Measurements from ENCODE around the gene PSTPIP2.
"Not testable (repeated sequence)": the region's sequence is repeated elsewhere in the genome, so short reads cannot be mapped to it uniquely, and the experiment has no call there.

Gene PSTPIP2

GRCh38 chr18:46035696-46036680 is 36.1 kb downstream of the PSTPIP2 start:
- DNase-seq, result no peak

GRCh38 chr18:46034230-46034629 is 37.8 kb downstream of the PSTPIP2 start:
- no peak for DNase-seq

- DNase-seq, result no peak
These were observed 40.3 kb downstream of the PSTPIP2 start for GRCh38 chr18:46031741-46032140.

- no peak for DNase-seq
These were observed 43.5 kb downstream of the PSTPIP2 start for GRCh38 chr18:46028536-46028891.

DNA sequence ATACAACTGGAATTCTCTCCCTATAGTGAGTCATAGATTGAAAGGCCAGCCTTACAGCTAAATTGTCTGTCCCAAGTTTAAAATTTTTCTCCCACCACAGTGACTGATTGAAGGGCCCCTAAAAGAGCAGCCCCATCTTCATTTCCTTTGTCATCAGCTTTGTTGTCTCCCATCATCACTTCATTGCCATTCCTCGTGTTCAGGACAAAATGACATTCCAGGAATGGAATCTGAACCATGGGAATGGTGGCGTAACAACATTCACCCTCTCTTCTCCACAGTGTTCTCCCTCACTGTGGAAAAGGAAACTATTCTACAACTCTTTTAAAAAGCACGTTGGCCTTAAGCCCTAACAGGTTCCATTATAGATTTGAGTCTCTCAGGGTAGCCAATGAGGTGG is 52.1 kb downstream of the PSTPIP2 start:
- DNase-seq, result no peak

DNA sequence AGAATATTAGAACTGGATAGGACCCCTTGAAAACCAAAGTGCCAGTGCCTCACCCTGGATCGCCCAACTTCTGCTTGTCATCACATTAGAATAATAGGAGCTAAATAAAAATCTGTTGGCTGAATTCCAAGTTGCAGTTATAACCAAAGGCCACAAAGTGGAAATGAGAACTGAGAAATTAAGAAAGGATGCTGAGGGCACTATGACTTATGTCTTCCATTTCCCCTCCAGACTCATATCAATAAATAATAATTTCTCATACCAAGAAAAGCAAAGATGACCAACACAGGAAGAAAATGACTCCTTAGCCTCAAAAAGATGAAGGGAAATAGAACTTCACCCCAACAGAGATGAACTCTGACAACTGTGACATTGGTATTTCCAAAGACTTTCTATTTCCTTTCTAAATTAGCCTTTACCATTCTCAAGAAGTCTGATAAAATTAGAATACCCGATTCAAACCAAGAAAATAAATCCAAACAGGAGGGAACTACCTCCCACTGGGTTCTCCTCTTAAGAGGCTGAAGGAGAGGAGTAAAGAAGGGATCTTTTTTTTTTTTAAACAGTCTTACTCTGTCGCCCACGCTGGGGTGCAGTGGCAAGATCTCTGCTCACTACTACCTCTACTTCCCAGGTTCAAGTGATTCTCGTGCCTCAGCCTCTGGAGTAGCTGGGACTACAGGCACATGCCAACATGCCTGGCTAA is 58.4 kb downstream of the PSTPIP2 start:
- no peak for DNase-seq

GRCh38 chr18:46010676-46011075 is 61.4 kb downstream of the PSTPIP2 start:
- DNase-seq, result no peak

- no peak for DNase-seq
These were observed 62.0 kb downstream of the PSTPIP2 start for GRCh38 chr18:46010050-46010449.

DNA sequence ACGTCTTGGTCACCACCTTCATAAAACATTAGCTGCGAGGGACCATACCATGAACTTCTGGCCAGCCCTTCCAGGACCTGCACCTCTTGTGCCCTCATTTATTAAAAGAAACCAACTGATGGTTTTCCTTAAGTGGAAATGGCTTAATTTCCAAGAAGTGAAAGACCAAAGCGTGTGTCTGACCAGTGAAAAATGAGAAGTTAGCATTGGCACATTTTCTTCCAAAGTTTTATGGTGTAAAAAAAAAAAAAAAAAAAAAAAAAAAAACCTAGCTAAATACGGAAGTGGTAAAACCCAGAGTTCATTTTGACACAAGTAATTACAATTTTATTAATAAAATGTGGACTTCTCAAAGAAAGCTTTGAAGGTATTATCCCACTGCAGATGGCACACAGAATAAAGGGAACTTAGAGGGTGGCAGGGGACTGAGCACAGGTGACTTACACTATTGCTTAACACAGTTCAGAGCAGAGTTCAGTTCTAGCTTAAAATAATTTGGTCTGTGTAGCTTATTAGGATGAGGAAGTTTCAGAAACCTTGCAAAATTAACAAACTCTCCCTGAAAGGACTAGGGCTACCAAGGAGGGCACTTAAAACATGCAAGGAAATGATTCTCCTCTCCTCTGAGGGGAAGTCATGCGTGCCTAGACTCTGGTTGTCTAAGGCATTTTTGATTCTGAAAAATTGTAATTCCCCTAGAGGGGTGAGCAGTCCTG is 62.8 kb downstream of the PSTPIP2 start:
- DNase-seq, result no peak

DNA sequence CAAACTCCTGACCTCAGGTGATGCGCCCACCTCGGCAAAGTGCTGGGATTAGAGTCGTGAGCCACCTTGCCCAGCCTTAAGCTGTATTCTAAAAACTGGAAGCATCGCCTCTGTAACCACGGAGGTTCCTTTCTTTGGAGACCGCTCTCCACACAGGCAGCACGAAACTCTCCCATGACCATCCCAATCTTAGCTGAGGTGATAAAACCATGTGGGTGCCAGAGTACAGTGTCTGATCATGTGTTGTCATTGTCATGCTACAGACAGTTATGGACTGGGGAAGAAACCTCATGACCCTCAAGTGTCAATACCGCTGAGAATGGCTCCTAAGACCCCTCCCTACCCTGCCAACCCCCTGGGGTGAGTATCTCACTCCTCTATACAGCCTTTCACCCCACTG is 63.5 kb downstream of the PSTPIP2 start:
- no peak for DNase-seq

- DNase-seq, result no peak
These were observed 64.9 kb downstream of the PSTPIP2 start for GRCh38 chr18:46007165-46007564.

DNA sequence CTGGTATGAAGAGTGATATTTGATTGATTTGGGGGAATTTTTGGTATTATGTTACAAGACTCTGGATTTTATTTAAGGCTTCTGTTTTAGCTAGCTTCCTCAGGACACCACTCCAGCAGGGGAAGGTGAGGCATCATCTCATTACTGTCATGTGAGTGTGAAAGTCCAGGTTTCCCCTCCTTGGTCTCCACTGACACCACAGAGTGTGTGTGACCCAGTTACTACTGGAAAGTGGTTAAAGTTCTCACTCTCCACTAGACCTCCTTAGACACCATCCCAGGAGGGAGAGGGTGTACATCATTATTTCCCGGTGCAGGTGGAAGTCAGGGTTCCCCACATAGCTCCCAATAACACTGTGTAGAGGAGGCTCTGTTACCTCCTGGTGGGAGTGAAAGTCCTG is 69.1 kb downstream of the PSTPIP2 start:
- no peak for DNase-seq

GRCh38 chr18:46001892-46002291 is 70.2 kb downstream of the PSTPIP2 start:
- DNase-seq, result no peak

GRCh38 chr18:46001074-46001473 is 71.0 kb downstream of the PSTPIP2 start:
- no peak for DNase-seq

DNA sequence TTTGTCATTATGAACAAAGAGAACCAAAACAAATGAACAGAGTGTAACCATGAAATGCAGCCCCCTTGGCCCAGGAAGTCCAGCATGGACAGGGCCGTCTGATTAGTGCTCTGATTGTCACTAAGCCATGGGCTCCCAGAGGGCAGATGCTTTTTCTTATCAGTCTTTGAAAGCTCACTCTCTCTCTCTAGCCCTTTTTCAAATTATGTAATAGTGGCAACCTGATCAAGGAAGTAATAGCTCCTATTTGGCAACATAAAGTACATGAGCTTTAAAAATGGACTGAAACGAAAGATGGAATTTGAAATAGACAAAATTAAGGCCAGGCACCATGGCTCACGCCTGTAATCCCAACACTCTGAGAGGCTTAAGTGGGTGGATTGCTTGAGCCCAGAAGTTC is 72.5 kb downstream of the PSTPIP2 start:
- DNase-seq, result no peak

- no peak for DNase-seq
These were observed 73.8 kb downstream of the PSTPIP2 start for GRCh38 chr18:45998244-45998643.

GRCh38 chr18:45997700-45998151 is 74.3 kb downstream of the PSTPIP2 start:
- no peak for DNase-seq

DNA sequence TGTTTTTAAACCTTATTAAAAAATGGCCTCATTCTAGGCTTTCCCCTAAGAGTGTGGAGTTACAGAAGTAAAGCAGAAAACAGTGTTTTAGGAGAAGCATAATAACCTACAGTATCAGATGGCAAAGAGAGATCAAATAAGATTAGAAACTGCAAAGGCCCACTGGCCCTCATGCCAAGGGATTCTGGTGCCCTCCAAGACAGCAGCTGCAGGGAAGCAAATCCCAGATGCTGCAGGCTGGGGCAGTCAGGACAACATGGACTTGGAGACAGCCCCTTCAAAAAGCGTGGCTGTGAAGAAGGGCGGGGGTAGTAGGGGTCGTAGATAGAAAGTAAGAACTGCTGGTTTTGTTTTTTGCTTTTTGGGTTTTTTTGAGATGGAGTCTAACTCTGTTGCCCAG is 76.6 kb downstream of the PSTPIP2 start:
- DNase-seq, result no peak

DNA sequence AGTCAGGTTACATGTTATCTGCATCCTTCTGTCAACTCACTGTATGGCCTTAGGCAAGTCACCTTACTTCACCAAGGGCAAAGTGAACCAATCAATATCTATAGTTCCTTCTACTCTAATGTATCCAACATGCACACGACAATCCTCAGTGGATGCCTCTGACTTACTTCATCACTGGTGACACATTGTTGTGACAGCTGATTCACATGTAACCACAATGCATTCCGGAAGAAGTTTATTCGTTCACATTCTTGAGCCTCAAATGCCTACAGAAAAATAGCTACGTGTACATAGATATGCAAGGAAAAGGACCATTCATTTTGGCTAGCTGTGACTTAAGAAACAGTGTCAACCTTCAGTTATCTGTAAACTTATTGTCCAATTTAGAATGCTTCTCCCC is 78.6 kb downstream of the PSTPIP2 start:
- no peak for DNase-seq

GRCh38 chr18:45992527-45992926 is 79.5 kb downstream of the PSTPIP2 start:
- DNase-seq, result not testable (repeated sequence)

DNA sequence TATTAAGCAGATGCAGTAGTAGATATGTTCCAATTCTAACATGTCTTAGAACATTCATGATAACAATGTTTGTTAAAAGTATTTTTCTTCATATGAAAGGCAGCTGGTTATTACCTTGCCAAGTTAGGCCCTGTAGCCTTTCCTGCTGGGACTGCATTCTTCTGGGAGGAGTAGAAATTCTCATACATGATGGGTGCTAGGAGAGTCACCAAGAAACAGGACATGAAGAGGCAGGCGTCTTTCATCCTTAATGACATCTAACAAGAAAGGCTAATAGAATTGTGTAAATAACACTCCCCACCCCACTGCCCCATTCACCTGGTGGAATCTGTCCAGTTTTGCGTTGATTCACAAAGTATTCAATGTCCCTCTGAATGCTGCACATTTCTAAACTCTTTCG is 80.3 kb downstream of the PSTPIP2 start:
- no peak for DNase-seq

GRCh38 chr18:45984546-45985235 is 87.4 kb downstream of the PSTPIP2 start:
- DNase-seq, result no peak

DNA sequence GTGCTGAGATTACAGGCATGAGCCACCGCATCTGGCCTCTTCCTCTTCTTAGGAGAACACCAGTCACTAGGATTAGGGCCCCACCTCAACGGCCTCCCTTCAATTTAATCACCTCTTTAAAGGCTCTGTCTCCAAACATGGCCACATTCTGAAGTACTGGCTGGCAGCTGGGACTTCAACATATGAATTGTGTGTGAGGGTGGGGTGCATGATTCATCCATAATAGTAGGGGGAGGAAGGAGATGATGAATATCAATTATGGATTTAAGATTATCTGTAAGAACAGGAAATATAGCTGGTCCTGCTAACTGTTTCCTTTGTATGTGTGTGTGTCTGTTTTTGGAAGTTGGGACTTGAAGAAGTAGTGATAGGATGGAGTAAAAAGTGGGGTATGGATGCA is 90.2 kb downstream of the PSTPIP2 start:
- no peak for DNase-seq
